HG03039 (cell line): Measurements from ENCODE around the gene NBPF26.
A peak's percentile ranks its signal among the peaks of the same experiment; 100 is the strongest.
"Not testable (repeated sequence)": the region's sequence is repeated elsewhere in the genome, so short reads cannot be mapped to it uniquely, and the experiment has no call there.

ENCODE experiments used
- ATAC-seq: cut with Tn5 transposase; IDR thresholded peaks from one replicate; pipeline ENCODE4 v1.9.1; 2021; ENCODE audit warnings: mild to moderate bottlenecking, moderate library complexity; ENCODE audit not compliant: unreplicated experiment

NBPF26 gene

GRCh38 chr1:120723715-120724402 is at the start of gene NBPF26:
NBPF26 (plus strand) TSS chr1:120723945.
- ATAC-seq: not testable (repeated sequence)

- ATAC-seq: not testable (repeated sequence)
These were observed 43.5 kb upstream of the NBPF26 start for GRCh38 chr1:120680106-120680819.

GRCh38 chr1:120680938-120681337 is 42.8 kb upstream of the NBPF26 start:
- not testable (repeated sequence) for ATAC-seq

DNA sequence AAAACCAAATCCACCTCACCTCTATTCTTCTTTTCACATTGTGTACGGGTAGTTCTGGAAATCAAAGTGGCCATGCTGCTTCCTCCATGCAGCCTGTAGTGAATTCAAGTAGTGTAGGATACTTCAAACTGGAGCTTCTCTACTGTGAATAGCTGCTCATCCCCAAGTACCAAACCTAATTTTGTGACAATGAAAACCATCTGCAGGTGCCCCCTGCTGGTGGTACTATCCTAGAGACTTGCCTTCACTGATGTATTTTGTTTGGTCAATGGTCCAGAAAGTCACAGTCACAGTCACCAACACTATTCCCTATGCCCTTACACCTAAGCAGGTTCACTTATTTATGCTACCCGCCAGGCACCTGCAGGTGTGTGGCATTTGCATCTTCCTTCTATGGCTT is 39.3 kb upstream of the NBPF26 start:
- ATAC-seq: not testable (repeated sequence)

DNA sequence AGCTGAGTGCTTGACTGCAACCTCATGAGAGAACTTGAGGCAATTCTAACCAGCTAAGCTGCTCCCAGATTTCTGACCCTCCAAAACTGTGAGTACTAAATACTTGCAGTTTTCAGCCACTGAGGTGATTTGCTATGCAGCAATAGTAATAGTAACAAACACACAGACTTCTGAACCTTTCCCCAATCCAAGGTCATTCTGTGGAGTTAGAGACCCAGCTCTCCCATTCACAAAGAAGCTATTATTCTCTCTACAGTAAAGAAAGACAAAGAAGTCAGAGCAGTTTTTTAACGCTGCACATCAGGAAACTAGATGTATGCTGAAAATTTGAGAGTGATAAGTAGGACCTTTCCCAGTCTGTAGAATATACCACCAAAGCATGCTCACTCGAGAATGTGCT is 38.1 kb upstream of the NBPF26 start:
- not testable (repeated sequence) for ATAC-seq

GRCh38 chr1:120687250-120687649 is 36.5 kb upstream of the NBPF26 start:
- ATAC-seq: not testable (repeated sequence)

DNA sequence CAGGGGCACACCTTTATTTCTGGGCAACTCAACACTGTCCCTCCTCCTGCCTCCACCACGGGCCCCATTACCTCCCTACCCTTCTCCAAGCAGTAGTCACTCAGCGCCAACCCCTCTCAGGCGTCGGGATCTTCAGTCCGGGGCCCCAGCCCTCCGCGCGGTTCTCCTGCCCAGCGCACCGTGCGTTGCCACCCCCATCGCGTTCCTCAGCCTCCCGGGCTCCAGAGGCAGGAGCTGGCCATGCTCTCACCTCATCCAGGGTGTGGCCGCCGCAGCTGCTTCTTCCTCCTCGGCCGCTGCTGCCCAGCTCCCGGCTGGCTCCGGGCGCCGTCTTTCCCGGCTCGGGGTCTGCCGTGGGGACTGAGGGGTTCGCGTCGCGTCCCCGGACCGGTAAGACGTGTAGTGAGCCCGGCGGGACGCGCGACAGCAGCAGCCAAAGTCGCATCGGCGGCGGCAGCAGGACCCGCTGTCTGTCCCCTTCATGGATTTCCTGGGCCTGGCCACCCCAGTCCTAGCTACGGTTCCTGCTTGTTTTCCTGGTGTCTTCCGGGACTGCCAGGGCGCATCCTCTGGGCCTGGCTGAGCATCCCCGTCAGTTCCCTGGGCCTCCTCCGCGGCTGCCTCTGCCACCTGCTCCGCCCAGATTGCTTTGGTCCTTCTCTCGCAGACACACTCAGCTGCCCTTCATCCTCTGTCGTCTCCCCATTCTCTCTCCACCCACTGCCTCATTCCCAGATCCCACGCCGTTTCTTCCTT is 22.8 kb upstream of the NBPF26 start:
- not testable (repeated sequence) for ATAC-seq

- not testable (repeated sequence) for ATAC-seq
These were observed 409 bp upstream of the NBPF26 start for GRCh38 chr1:120723358-120723714.

DNA sequence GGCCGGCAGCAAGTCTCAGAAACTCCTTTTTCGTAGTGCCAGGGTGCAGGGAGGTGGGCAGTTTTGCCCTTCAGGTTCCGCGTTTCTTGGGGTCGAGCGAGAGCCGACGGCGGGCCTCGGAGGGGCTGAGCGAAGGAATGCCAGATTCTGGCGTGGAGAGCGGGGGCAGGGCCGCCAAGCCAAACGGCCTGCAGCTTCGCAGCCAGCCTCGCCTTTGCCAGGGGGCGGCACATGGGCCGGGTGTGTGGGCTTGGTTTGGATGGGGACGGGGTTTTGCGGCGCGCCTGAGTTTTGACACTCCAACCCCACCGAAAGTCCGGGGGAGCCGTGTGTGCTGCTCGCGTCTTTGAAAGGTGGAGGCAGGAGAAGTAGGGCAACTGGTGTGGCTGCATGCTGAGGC is 762 bp downstream of the NBPF26 start:
- ATAC-seq: not testable (repeated sequence)

DNA sequence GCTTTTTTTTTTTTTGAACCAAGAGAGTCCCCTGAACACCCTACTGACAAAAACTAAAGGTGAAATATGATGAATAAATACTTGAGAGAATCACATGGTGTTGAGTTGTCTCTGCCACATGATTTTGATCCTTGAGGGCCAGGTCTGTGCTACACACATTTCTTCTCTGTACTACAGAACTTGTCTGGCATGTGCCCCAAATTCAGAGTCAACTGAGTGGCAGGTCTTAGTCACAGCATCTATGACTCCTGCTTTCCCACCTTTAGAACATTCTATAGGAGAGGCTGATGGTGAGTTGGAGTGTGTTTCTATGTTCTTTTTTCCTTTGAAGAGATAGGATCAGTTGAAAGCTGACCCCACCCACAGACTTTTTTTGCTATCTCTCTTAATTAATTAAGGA is 5.1 kb downstream of the NBPF26 start:
- not testable (repeated sequence) for ATAC-seq

DNA sequence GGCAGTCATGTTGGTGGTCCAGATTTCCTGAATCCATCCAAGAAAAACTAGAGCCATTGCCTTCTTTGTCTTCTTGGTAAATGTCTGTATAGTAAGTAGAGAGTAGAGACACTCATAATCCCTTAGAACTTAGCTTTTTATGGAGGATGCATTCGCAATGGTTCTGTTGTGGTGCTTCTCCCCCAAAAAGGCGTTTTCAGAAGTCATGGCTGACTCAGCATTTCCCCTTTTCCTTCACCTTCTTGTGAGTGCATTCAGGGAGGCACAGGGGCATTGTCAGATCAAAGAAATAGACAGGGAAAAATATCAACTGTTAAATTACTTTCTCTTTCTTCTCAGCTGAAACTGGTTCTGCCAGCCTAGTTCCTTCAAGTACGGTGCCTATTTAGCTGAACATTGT is 45.3 kb downstream of the NBPF26 start:
- ATAC-seq: not testable (repeated sequence)

DNA sequence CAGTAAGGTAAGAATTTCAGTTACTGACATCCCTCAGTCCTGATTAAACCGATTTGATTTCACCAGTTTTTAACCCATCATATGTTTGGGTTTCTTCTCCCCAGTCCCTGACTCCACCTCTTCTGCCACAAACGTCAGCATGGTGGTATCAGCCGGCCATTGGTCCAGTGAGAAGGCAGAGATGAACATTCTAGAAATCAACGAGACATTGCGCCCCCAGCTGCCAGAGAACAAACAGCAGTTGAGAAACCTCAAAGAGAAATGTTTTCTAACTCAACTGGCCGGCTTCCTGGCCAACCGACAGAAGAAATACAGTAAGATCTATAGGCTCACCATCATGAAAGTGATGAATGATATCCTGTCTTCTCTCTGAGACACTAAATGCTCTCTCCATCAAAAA is 81.7 kb downstream of the NBPF26 start:
- ATAC-seq: not testable (repeated sequence)

- not testable (repeated sequence) for ATAC-seq
These were observed 88.1 kb downstream of the NBPF26 start for GRCh38 chr1:120811822-120812221.

DNA sequence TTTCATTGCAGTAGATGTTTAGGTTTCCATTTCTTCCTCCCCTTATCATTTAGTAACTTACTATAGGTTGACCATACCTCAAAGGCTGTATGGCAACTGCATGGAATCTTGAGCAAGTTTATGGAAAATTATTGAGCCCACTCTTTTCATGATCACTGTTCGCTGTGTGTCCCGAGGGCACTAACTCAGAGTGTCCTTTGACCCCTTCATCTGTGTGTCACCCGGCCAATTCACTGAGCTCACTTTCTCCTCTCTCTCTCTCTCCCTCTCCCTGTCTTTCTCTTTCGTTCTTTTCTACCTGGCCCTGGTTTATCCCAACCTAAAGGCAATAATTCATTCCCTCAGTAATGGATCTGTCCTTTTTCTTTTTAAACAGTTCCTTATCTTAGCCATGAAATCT is 101.3 kb downstream of the NBPF26 start:
- not testable (repeated sequence) for ATAC-seq

- ATAC-seq: not testable (repeated sequence)
These were observed 102.9 kb downstream of the NBPF26 start for GRCh38 chr1:120826623-120827022.

- not testable (repeated sequence) for ATAC-seq
These were observed 120.6 kb downstream of the NBPF26 start for GRCh38 chr1:120844186-120844944.

DNA sequence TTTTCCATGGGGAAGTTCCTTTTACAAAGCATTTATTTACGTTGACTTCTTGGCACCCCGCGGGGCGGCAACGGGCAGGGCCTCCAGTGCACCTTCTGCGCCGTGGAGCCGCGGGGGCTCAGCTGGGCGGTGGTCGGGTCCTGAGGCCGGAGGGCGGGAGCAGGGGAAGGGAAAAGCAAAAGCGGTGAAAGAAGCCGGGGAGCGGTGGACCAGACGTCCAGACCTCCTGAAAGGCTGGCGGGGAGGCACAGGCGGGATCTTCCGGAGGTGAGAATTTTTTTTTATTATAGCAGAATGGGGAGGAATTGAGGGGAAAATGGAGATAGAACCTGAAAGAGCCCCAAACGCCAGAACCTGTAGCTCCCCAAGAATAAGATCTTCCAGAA is 121.2 kb downstream of the NBPF26 start:
- ATAC-seq: not testable (repeated sequence)

DNA sequence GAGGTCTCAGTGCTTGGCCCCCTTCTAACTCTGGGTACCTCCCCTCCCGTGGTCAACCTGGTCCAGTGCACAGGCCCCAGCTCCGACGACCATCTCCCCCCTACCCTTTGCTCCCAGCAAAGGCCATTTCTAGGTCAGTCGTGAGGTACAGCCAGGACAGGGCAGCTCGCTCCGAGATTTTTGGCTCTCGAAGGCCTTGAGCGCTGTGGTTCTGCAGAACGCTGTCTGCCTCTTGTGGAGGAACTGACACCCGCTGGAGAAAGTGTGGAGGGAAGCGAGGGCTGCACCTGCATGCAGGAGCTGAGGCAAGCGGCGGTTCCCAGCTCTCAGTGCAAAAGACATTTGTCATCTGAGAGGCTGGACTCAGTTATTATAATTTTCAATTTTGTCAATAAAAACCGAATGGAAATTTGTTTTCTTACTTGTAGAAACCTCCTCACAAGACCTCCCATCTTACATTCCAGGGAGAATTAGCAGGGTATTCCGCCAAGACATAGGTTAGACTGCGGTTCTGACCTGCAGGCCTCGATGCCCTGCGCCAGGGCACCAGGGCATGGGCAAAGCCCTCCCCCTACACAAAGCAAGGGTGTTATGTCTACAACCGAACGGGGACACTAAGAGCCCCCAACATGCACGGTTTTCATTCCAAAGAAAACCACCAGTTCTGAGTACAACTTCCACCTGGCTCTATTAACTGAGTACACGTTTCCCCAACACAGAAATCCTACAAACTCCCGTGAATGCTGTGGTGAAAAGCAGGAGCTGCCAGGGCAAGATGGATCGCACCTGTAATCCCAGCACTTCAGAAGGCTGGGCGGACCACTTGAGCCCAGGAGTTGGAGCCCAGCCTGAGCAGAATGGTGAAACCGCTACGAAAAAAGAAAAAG is 125.9 kb downstream of the NBPF26 start:
- ATAC-seq: peak; percentile 3

DNA sequence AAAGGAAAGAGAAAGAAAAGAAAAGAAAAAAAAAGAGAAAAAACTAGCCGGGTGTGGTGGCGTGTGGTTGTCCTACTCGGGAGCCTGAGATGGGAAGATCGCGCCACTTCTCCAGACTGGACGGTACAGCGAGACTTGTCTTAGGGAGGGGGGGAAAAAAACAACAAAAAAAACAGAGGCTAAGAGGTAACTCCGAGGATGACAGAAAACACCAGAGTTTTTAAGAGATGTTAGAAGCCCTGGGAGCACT is 126.5 kb downstream of the NBPF26 start:
- not testable (repeated sequence) for ATAC-seq
